ENCODE measurements around the gene ZNF440.
A peak's percentile ranks its signal among the peaks of the same experiment; 100 is the strongest.
"Not testable (repeated sequence)": the region's sequence is repeated elsewhere in the genome, so short reads cannot be mapped to it uniquely, and the experiment has no call there.

Gene ZNF440

GRCh38 chr19:11814029-11814699, at the start of gene ZNF440:
TSS of gene ZNF440 (plus strand) at chr19:11814273. CDS start at chr19:11814448, 175 bp downstream.
- H3K4me3 ChIP-seq (ENCODE audit: low read length) = peak within 1 kb of the TSS; percentile 76
- no peak for TF ChIP-seq ZNF274 (IDR thresholded peaks at IDR 0.05; ENCODE audit: low read depth, low read length)

GRCh38 chr19:11766597-11767591, 47.2 kb upstream of the ZNF440 start, which contains the start of gene ZNF441:
TSS of gene ZNF441 (plus strand) at chr19:11767000. CDS start at chr19:11767194, 194 bp downstream.
- peak within 1 kb of the TSS; percentile 80 for H3K4me3 ChIP-seq (ENCODE audit: low read length)
- TF ChIP-seq ZNF274 (IDR thresholded peaks at IDR 0.05; ENCODE audit: low read depth, low read length) = no peak

GRCh38 chr19:11767633-11768133, 46.4 kb upstream of the ZNF440 start:
- no peak for TF ChIP-seq ZNF274 (IDR thresholded peaks at IDR 0.05; ENCODE audit: low read depth, low read length)
- H3K4me3 ChIP-seq (ENCODE audit: low read length) = peak overlapping the region; percentile 80

GRCh38 chr19:11769995-11770394, 44.1 kb upstream of the ZNF440 start:
- no peak for TF ChIP-seq ZNF274 (IDR thresholded peaks at IDR 0.05; ENCODE audit: low read depth, low read length)
- H3K4me3 ChIP-seq (ENCODE audit: low read length) = no peak overlapping the region

GRCh38 chr19:11771520-11771919, 42.6 kb upstream of the ZNF440 start:
- H3K4me3 ChIP-seq (ENCODE audit: low read length) = not testable (repeated sequence)

GRCh38 chr19:11776669-11777068, 37.4 kb upstream of the ZNF440 start:
- H3K4me3 ChIP-seq (ENCODE audit: low read length) = not testable (repeated sequence)

GRCh38 chr19:11780431-11781020, 33.5 kb upstream of the ZNF440 start:
- no peak overlapping the region for H3K4me3 ChIP-seq (ENCODE audit: low read length)
- peak; percentile 65 for TF ChIP-seq ZNF274 (IDR thresholded peaks at IDR 0.05; ENCODE audit: low read depth, low read length)

GRCh38 chr19:11781295-11782057, 32.6 kb upstream of the ZNF440 start:
- TF ChIP-seq ZNF274 (IDR thresholded peaks at IDR 0.05; ENCODE audit: low read depth, low read length) = peak; percentile 34; the same call in 1 of the 2 replicates
- no peak overlapping the region for H3K4me3 ChIP-seq (ENCODE audit: low read length)

GRCh38 chr19:11783767-11784166, 30.3 kb upstream of the ZNF440 start:
- no peak overlapping the region for H3K4me3 ChIP-seq (ENCODE audit: low read length)
- no peak for TF ChIP-seq ZNF274 (IDR thresholded peaks at IDR 0.05; ENCODE audit: low read depth, low read length)

GRCh38 chr19:11784356-11784755, 29.7 kb upstream of the ZNF440 start:
- no peak overlapping the region for H3K4me3 ChIP-seq (ENCODE audit: low read length)
- no peak for TF ChIP-seq ZNF274 (IDR thresholded peaks at IDR 0.05; ENCODE audit: low read depth, low read length)

GRCh38 chr19:11787536-11787935, 26.5 kb upstream of the ZNF440 start:
- TF ChIP-seq ZNF274 (IDR thresholded peaks at IDR 0.05; ENCODE audit: low read depth, low read length) = no peak

GRCh38 chr19:11792942-11793341, 21.1 kb upstream of the ZNF440 start:
- TF ChIP-seq ZNF274 (IDR thresholded peaks at IDR 0.05; ENCODE audit: low read depth, low read length) = no peak
- no peak overlapping the region for H3K4me3 ChIP-seq (ENCODE audit: low read length)

More at GRCh38 chr19:11787536-11787935, 26.5 kb upstream of the ZNF440 start:
- no peak overlapping the region for H3K4me3 ChIP-seq (ENCODE audit: low read length)

- no peak overlapping the region for H3K4me3 ChIP-seq (ENCODE audit: low read length)
- no peak for TF ChIP-seq ZNF274 (IDR thresholded peaks at IDR 0.05; ENCODE audit: low read depth, low read length)
These were observed 16.6 kb upstream of the ZNF440 start for GRCh38 chr19:11797491-11797890.

Measured in GM08714 (cell line).